Thoracic aorta (tissue), 2 donors: Measurements from ENCODE around the gene SLC35A4. TPM values are rescaled to one million over a fixed set of nuclear protein-coding genes. Genes with fewer than 3 reads are reported as not detected.

ENCODE experiments used
- ATAC-seq: fragments of 150-250 bp; one replicate; pipeline ENCODE4 v1.8.0; 2017; ENCODE audit warnings: low read depth; ENCODE audit not compliant: insufficient number of reproducible peaks, low FRiP score
- DNase-seq: peaks from one replicate; pipeline ENCODE4 v3.0.0-alpha.2; 2020; ENCODE audit warnings: low spot score
- H3K27ac ChIP-seq, 2 donors: fragments of 200-600 bp; sonication (generic); 1 replicate in 1 of 2; 2 replicates in 1 of 2; pipeline ENCODE4 v1.5.1; 2016; ENCODE audit warnings: mild to moderate bottlenecking in 2 of 2, moderate library complexity in 2 of 2
- H3K27me3 ChIP-seq: fragments of 200-600 bp; sonication (generic); replicated peaks from 2 replicates; pipeline ENCODE4 v1.6.0; 2016; ENCODE audit warnings: mild to moderate bottlenecking; ENCODE audit not compliant: insufficient read depth
- H3K36me3 ChIP-seq: fragments of 200-600 bp; sonication (generic); one replicate; pipeline ENCODE4 v1.5.1; 2016
- H3K4me1 ChIP-seq, 2 donors: fragments of 200-600 bp; sonication (generic); 1 replicate in 1 of 2; 2 replicates in 1 of 2; pipeline versions ENCODE4 v1.5.1 to v1.6.0; 2016; ENCODE audit warnings: low read depth in 2 of 2, mild to moderate bottlenecking in 1 of 2; ENCODE audit not compliant: control insufficient read depth in 1 of 2
- H3K4me3 ChIP-seq: fragments of 200-600 bp; sonication (generic); 2 replicates; pipeline ENCODE4 v1.5.1; 2016; ENCODE audit warnings: mild to moderate bottlenecking
- H3K9me3 ChIP-seq: fragments of 200-600 bp; sonication (generic); 2 replicates; pipeline ENCODE4 v1.5.1; 2016
- total RNA-seq, 2 donors: library from RNA; depleted of rRNA; stranded (reverse); fragments of >200 nt; gene quantifications; one replicate each; pipeline versions ENCODE4 v1.1.0 to v1.2.3, GENCODE V29; 2016
- TF ChIP-seq, protein P1 (sequence below): fragments of 200-600 bp; sonication (generic); IDR thresholded peaks from one replicate; pipeline ENCODE4 v1.5.1; 2019; ENCODE audit warnings: antibody characterized with exemption

Gene SLC35A4
- total RNA-seq, 2 donors from 2014 or later = 21.7 to 40.2 TPM

- H3K9me3 ChIP-seq = no peaks in the 10 kb centered on the region
- DNase-seq (no peak), ATAC-seq (no peak)
- peaks cover 18 to 33% of the 10 kb centered on the region in 2 donors for H3K4me1 ChIP-seq
- TF ChIP-seq, protein P1, sequence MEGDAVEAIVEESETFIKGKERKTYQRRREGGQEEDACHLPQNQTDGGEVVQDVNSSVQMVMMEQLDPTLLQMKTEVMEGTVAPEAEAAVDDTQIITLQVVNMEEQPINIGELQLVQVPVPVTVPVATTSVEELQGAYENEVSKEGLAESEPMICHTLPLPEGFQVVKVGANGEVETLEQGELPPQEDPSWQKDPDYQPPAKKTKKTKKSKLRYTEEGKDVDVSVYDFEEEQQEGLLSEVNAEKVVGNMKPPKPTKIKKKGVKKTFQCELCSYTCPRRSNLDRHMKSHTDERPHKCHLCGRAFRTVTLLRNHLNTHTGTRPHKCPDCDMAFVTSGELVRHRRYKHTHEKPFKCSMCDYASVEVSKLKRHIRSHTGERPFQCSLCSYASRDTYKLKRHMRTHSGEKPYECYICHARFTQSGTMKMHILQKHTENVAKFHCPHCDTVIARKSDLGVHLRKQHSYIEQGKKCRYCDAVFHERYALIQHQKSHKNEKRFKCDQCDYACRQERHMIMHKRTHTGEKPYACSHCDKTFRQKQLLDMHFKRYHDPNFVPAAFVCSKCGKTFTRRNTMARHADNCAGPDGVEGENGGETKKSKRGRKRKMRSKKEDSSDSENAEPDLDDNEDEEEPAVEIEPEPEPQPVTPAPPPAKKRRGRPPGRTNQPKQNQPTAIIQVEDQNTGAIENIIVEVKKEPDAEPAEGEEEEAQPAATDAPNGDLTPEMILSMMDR = no peak
- H3K27me3 ChIP-seq = no peaks in the 10 kb centered on the region
- H3K27ac ChIP-seq = no peak overlapping the region
- peaks cover 25% of the 10 kb centered on the region for H3K36me3 ChIP-seq
- no peak overlapping the region for H3K4me3 ChIP-seq
Observed at GRCh38 chr5:140545606-140546005, 19.0 kb upstream of the SLC35A4 start.

DNA sequence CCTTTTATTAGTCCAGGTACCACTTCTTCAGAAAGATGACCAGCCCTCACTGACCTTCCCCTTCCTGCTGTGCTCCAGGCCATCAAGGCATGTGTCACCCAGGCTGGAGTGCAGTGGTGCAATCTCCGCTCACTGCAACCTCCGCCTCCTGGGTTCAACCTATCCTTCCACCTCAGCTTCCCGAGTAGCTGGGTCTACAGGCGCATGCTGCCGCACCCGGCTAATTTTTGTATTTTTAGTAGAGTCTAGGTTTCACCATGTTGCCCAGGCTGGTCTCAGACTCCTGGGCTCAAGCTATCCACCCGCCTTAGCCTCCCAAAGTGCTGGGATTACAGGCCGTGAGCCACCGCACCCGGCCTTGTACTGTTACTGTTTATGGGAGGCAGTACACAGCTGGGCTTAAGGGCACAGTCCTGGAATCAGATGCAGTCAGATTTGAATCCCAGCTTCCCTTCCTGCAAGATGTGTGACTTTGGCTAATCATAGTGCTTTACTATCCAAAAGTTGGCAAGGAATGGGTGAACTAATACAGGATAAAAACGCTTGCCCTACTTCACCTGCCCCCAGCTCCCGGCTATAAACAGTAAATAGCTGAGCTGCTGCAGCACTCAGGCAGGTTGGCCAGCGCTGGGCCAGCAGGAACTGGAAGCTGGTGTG lies 17.6 kb upstream of the SLC35A4 start:
- DNase-seq (no peak), ATAC-seq (peak; percentile 5)
- TF ChIP-seq, protein P1 = no peak
- Histone ChIP-seq H3K27me3 (no peaks in the 10 kb centered on the region), H3K27ac (peak overlapping the region; percentile 94 to 99), H3K4me1 (peaks cover 18 to 33% of the 10 kb centered on the region in 2 donors), H3K9me3 (no peaks in the 10 kb centered on the region), H3K36me3 (peaks cover 32% of the 10 kb centered on the region), H3K4me3 (peak overlapping the region; percentile 80)

DNA sequence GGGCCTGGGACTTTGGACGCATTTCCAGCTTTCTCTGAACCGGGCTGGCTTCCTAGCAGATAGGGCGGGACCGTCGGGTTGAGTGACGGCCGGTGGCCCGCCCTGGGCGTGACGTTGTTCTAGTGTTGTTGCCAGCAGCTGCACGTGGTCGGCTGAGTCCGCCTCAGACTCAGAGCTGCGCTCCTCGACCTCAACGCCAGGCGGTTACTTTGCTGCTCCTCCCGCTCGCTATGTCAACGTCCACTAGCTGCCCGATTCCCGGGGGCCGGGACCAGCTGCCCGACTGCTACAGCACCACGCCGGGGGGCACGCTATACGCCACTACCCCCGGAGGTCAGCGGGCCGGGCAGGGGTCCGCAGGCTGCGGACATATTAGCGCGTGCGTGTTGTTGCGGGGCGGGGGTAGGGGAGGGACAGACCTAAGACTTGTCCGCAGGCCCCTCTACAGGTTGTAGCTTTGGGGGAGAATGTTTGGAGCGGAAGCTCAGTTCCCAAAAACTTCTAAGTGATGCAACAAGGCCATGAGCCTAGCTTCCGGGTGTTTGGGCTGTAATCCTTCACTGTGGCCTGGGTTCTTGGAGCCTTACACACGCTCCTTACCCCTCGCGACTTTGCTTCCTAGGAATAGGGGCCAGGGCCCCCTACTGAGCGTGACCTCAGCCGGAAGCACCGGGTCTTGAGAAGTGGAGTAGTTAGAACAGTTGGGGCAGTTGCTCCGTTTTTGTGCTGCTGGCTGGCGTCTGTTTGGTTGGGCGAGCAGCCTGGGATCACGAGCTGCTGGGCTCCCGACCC lies 16.9 kb upstream of the SLC35A4 start, which contains the start of gene EIF4EBP3:
EIF4EBP3 (plus strand) TSS at position 155 of the 792 bp plus-strand sequence; CDS start at position 231, 76 bp downstream.
- Histone ChIP-seq H3K36me3 (peaks cover 29% of the 10 kb centered on the region), H3K4me1 (peaks cover 18 to 33% of the 10 kb centered on the region in 2 donors), H3K27ac (peak within 1 kb of the TSS; percentile 94 to 99), H3K27me3 (no peaks in the 10 kb centered on the region), H3K4me3 (peak within 1 kb of the TSS; percentile 80), H3K9me3 (no peaks in the 10 kb centered on the region)
- TF ChIP-seq, protein P1 = peak; percentile 84
- peak; percentile 97 for ATAC-seq
- peak; percentile 86 for DNase-seq

- H3K4me3 ChIP-seq = peak overlapping the region; percentile 80
- H3K27ac ChIP-seq = peak overlapping the region; percentile 94 to 99
- no peak for DNase-seq
- H3K36me3 ChIP-seq = peaks cover 29% of the 10 kb centered on the region
- peaks cover 18 to 33% of the 10 kb centered on the region in 2 donors for H3K4me1 ChIP-seq
- TF ChIP-seq, protein P1 = no peak
- H3K9me3 ChIP-seq = no peaks in the 10 kb centered on the region
- no peak for ATAC-seq
- H3K27me3 ChIP-seq = no peaks in the 10 kb centered on the region
Observed at GRCh38 chr5:140548300-140548688, 16.3 kb upstream of the SLC35A4 start.

- peaks cover 29% of the 10 kb centered on the region for H3K36me3 ChIP-seq
Observed at GRCh38 chr5:140548791-140549190, 15.8 kb upstream of the SLC35A4 start.

More at GRCh38 chr5:140548791-140549190, 15.8 kb upstream of the SLC35A4 start:
- Histone ChIP-seq H3K4me3 (peak overlapping the region; percentile 80), H3K27me3 (no peaks in the 10 kb centered on the region), H3K9me3 (no peaks in the 10 kb centered on the region), H3K4me1 (peaks cover 18 to 33% of the 10 kb centered on the region in 2 donors), H3K27ac (peak overlapping the region; percentile 94 to 99)
- ATAC-seq (no peak), DNase-seq (no peak)
- TF ChIP-seq, protein P1 = no peak
